PC-3 (cell line): Measurements from ENCODE around the gene RABL3. TPM values are rescaled to one million over a fixed set of nuclear protein-coding genes. Genes with fewer than 3 reads are reported as not detected.

Source experiments
- ATAC-seq: fragments of 200-7000 bp; cut with Tn5 transposase; 2 replicates; pipeline ENCODE4 v1.9.1; 2020; ENCODE audit warnings: mild to moderate bottlenecking, moderate library complexity
- BruUV-seq: library from RNA; stranded (reverse); fragments of 400-500 nt; replicated peaks from 2 replicates; lab custom pipeline; 2021; lab: Mats Ljungman, UMichigan
- CTCF ChIA-PET: fragments of 300-600 bp; sonication (Branson Sonifier 250); formaldehyde crosslinking; loops from one replicate; lab custom pipeline; 2022; ENCODE audit warnings: antibody characterized with exemption; lab: Charles Lee
- POLR2A ChIA-PET: fragments of 300-600 bp; sonication (Branson Sonifier 250); formaldehyde crosslinking; loops from one replicate; lab custom pipeline; 2022; ENCODE audit warnings: antibody characterized with exemption; ENCODE audit not compliant: unreplicated experiment; lab: Charles Lee
- DNase-seq: peaks from one replicate; pipeline ENCODE4 v3.0.0-alpha.2; 2015
- H2AFZ ChIP-seq: fragments of 300-600 bp; sonication (generic); 2 replicates; pipeline ENCODE4 v1.6.0; 2016; ENCODE audit warnings: antibody characterized with exemption, low read length
- H3F3A ChIP-seq: fragments of 300-600 bp; sonication (generic); one replicate; pipeline ENCODE4 v1.6.0; 2017; ENCODE audit warnings: antibody characterized with exemption, low read length, control low read depth, mild to moderate bottlenecking; ENCODE audit not compliant: unreplicated experiment
- H3K27ac ChIP-seq: fragments of 300-600 bp; sonication (generic); 2 replicates; pipeline ENCODE4 v1.5.1; 2016; ENCODE audit warnings: mild to moderate bottlenecking, low read length
- H3K27me3 ChIP-seq: fragments of 300-600 bp; sonication (generic); 2 replicates; pipeline ENCODE4 v1.6.1; 2016; ENCODE audit warnings: low read length, mixed read lengths
- H3K36me3 ChIP-seq: fragments of 300-600 bp; sonication (generic); 2 replicates; pipeline ENCODE4 v1.6.1; 2016; ENCODE audit warnings: low read depth, mixed run types, low read length, mixed read lengths
- H3K4me1 ChIP-seq: fragments of 300-600 bp; sonication (generic); 2 replicates; pipeline ENCODE4 v1.5.1; 2016; ENCODE audit warnings: low read length; ENCODE audit not compliant: insufficient read depth
- H3K4me2 ChIP-seq: fragments of 300-600 bp; sonication (generic); 2 replicates; pipeline ENCODE4 v1.6.0; 2016; ENCODE audit warnings: low read length
- H3K4me3 ChIP-seq: fragments of 300-600 bp; sonication (generic); 2 replicates; pipeline ENCODE4 v1.5.1; 2016; ENCODE audit warnings: mild to moderate bottlenecking, low read length, mixed read lengths
- H3K79me2 ChIP-seq: fragments of 300-600 bp; sonication (generic); 2 replicates; pipeline ENCODE4 v1.6.1; 2017; ENCODE audit warnings: low read length, mixed read lengths
- H3K9ac ChIP-seq: fragments of 300-600 bp; sonication (generic); 2 replicates; pipeline ENCODE4 v1.6.0; 2016; ENCODE audit warnings: mild to moderate bottlenecking, low read length
- H3K9me2 ChIP-seq: fragments of 300-600 bp; sonication (generic); replicated peaks from 2 replicates; pipeline ENCODE4 v1.6.1; 2016; ENCODE audit warnings: mixed run types, low read length, mixed read lengths
- H3K9me3 ChIP-seq: fragments of 300-600 bp; sonication (generic); 2 replicates; pipeline ENCODE4 v1.6.1; 2016; ENCODE audit warnings: low read length, mixed read lengths
- H4K20me1 ChIP-seq: fragments of 300-600 bp; sonication (generic); 2 replicates; pipeline ENCODE4 v1.6.1; 2016; ENCODE audit warnings: low read length, mixed read lengths
- EZH2 ChIP-seq: fragments of 300-600 bp; sonication (generic); IDR thresholded peaks from one replicate; pipeline ENCODE4 v1.6.1; 2017; ENCODE audit warnings: antibody characterized with exemption, mild to moderate bottlenecking, low read length; ENCODE audit not compliant: unreplicated experiment
- EZH2phosphoT487 ChIP-seq: fragments of 300-600 bp; sonication (generic); IDR thresholded peaks from 2 replicates; pipeline ENCODE4 v1.6.1; 2018; ENCODE audit warnings: mild to moderate bottlenecking, antibody characterized with exemption, low read length, borderline replicate concordance
- intact Hi-C: fragments of 100-400 bp; cut with micrococcal nuclease; formaldehyde crosslinking; loops from 2 replicates; pipeline ENCODE4 v1.9.0; 2023
- total RNA-seq: library from RNA; depleted of rRNA; stranded (reverse); fragments of >200 nt; gene quantifications from 2 replicates; pipeline ENCODE4 v1.2.3, GENCODE V29; 2014
- TF ChIP-seq, protein P1 (sequence below): fragments of 300-600 bp; sonication (generic); conservative IDR thresholded peaks from 2 replicates; pipeline ENCODE4 v1.5.1; 2017; ENCODE audit warnings: antibody characterized with exemption, low read depth, mild to moderate bottlenecking, low read length

The RABL3 gene
- total RNA-seq, 1 experiment from 2014 or later = 24.3 TPM

DNA sequence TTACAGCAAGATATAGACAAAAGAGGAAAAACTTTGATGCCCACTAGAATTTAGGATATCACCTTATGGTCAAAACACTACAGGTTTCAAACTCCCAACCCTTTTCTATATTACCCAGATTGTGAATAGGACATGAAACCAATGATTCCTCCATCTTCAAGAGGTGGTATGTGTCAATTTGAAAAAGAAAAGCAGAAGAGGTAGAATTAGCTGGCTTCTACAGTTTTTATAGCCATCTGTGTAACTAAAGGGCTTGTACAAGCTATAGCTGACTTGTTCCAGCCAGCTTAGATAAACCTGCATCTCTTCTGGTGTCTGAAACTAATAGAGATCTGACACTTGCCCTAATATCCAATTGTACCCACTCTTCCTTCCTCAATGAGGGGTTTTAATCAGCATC is 35.4 kb downstream of the RABL3 start:
- Histone ChIP-seq H3K36me3 (peaks cover 12% of the 10 kb centered on the region), H3K9me3 (no peaks in the 10 kb centered on the region), H3K27me3 (no peaks in the 10 kb centered on the region), H4K20me1 (no peaks in the 10 kb centered on the region), H3K4me3 (no peak overlapping the region), H2AFZ (no peak overlapping the region), H3K4me1 (no peaks in the 10 kb centered on the region; the same call in 1 of the 2 replicates), H3K79me2 (no peaks in the 10 kb centered on the region), H3K4me2 (no peak overlapping the region), H3K9me2 (no peaks in the 10 kb centered on the region), H3F3A (no peaks in the 10 kb centered on the region), H3K27ac (no peak overlapping the region), H3K9ac (no peak overlapping the region)
- ChIA-PET CTCF (interaction anchor here (1.1 kb wide), 1 partner anchor 72 kb away, joined by 6 read pairs; no protein-coding TSS in a partner anchor), POLR2A (interaction anchor here (0.6 to 0.7 kb wide), 3 partner anchors 95 to 963 kb away, joined by 4 to 7 read pairs (median 5); no protein-coding TSS in a partner anchor)
- DNase-seq (no peak), ATAC-seq (no peak)
- TF ChIP-seq EZH2phosphoT487 = no peak
- TF ChIP-seq, protein P1, sequence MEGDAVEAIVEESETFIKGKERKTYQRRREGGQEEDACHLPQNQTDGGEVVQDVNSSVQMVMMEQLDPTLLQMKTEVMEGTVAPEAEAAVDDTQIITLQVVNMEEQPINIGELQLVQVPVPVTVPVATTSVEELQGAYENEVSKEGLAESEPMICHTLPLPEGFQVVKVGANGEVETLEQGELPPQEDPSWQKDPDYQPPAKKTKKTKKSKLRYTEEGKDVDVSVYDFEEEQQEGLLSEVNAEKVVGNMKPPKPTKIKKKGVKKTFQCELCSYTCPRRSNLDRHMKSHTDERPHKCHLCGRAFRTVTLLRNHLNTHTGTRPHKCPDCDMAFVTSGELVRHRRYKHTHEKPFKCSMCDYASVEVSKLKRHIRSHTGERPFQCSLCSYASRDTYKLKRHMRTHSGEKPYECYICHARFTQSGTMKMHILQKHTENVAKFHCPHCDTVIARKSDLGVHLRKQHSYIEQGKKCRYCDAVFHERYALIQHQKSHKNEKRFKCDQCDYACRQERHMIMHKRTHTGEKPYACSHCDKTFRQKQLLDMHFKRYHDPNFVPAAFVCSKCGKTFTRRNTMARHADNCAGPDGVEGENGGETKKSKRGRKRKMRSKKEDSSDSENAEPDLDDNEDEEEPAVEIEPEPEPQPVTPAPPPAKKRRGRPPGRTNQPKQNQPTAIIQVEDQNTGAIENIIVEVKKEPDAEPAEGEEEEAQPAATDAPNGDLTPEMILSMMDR = no peak
- TF ChIP-seq EZH2 = no peak
- no TSS peak for BruUV-seq
- intact Hi-C loops = loop anchor here (1.0 kb wide), 2 partner anchors 14 to 35 kb away; partner anchors contain the start of genes GTF2E1 and RABL3

DNA sequence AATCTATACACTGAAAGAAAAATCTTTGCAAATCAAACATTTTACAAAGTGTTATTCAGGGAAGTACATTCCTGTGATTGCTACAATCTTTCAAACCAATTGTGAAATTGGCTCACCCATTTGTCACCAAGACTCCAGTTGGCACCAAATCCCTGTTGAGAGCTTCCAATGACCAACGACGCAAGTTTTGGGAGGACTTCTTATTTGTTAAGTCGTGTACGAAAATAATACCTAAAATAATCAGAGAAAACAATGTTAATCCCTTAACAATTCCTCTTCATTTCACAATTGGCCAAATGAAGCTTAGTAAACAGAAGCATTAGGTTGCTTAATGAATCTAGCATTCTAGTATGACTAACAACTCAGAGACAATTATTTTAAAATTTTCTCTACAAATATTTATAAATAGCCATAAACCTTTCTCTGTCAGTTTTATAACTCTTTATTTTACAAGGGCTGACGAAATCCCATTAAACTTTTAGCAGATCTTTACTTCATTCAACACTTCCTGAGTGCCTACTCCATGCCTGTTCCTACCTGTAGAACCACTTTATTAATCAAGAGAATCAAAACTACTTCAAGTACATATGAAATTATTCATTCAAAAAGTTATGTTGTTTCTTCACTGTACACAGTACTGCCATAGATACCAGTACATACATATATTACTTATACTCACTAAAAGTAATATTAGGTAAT is 36.3 kb downstream of the RABL3 start:
- POLR2A ChIA-PET = interaction anchor here (0.6 kb wide), 1 partner anchor 964 kb away, joined by 7 read pairs; no protein-coding TSS in a partner anchor

More for the DNA sequence above, 36.3 kb downstream of the RABL3 start:
- Histone ChIP-seq H3F3A (no peaks in the 10 kb centered on the region), H3K4me3 (no peak overlapping the region), H3K9ac (no peak overlapping the region), H3K36me3 (peaks cover 12% of the 10 kb centered on the region), H3K79me2 (no peaks in the 10 kb centered on the region), H3K27ac (peak overlapping the region; percentile 39), H2AFZ (no peak overlapping the region), H3K4me1 (no peaks in the 10 kb centered on the region; the same call in 1 of the 2 replicates), H3K9me2 (no peaks in the 10 kb centered on the region), H3K27me3 (no peaks in the 10 kb centered on the region), H3K9me3 (no peaks in the 10 kb centered on the region), H3K4me2 (no peak overlapping the region), H4K20me1 (no peaks in the 10 kb centered on the region)
- BruUV-seq = no TSS peak
- CTCF ChIA-PET = interaction anchor here (1.1 kb wide), 1 partner anchor 71 kb away, joined by 6 read pairs; no protein-coding TSS in a partner anchor
- intact Hi-C loops = loop anchor here (1.0 kb wide), 2 partner anchors 13 to 36 kb away; partner anchors contain the start of genes GTF2E1 and RABL3
- peak; percentile 36 for DNase-seq
- ATAC-seq = peak; percentile 87
- no peak for TF ChIP-seq EZH2
- TF ChIP-seq, protein P1 = no peak
- no peak for TF ChIP-seq EZH2phosphoT487
